HEK293T (cell line): ENCODE data around the gene ZNF729.

ENCODE experiments used
- BHLHE40 ChIP-seq: fragments of 450-650 bp; IDR thresholded peaks from 2 replicates; pipeline ENCODE4 v1.6.1; 2016; ENCODE audit warnings: mild to moderate bottlenecking, moderate library complexity, borderline replicate concordance
- ELF4 ChIP-seq: fragments of 450-650 bp; IDR thresholded peaks from 2 replicates; pipeline ENCODE4 v1.6.1; 2017; ENCODE audit warnings: antibody characterized with exemption
- FOXA1 ChIP-seq: fragments of 450-650 bp; IDR thresholded peaks from 2 replicates; pipeline ENCODE4 v1.6.1; 2016; ENCODE audit warnings: mild to moderate bottlenecking
- FOXM1 ChIP-seq: fragments of 450-650 bp; IDR thresholded peaks from 2 replicates; pipeline ENCODE4 v1.6.1; 2017; ENCODE audit warnings: mild to moderate bottlenecking, borderline replicate concordance
- HDGF ChIP-seq: fragments of 450-650 bp; IDR thresholded peaks from 2 replicates; pipeline ENCODE4 v1.6.1; 2017; ENCODE audit warnings: antibody characterized with exemption, borderline replicate concordance
- LEF1 ChIP-seq: fragments of 450-650 bp; IDR thresholded peaks from 2 replicates; pipeline ENCODE4 v1.6.1; 2017; ENCODE audit warnings: mild to moderate bottlenecking, borderline replicate concordance
- SP1 ChIP-seq: fragments of 450-650 bp; IDR thresholded peaks from 2 replicates; pipeline ENCODE4 v1.6.1; 2017
- SUZ12 ChIP-seq: fragments of 450-650 bp; IDR thresholded peaks from 2 replicates; pipeline ENCODE4 v1.6.1; 2016; ENCODE audit warnings: mild to moderate bottlenecking
- TARDBP ChIP-seq: fragments of 450-650 bp; IDR thresholded peaks from 2 replicates; pipeline ENCODE4 v1.6.1; 2016
- ZNF384 ChIP-seq: fragments of 450-650 bp; IDR thresholded peaks from 2 replicates; pipeline ENCODE4 v1.6.1; 2016

DNA sequence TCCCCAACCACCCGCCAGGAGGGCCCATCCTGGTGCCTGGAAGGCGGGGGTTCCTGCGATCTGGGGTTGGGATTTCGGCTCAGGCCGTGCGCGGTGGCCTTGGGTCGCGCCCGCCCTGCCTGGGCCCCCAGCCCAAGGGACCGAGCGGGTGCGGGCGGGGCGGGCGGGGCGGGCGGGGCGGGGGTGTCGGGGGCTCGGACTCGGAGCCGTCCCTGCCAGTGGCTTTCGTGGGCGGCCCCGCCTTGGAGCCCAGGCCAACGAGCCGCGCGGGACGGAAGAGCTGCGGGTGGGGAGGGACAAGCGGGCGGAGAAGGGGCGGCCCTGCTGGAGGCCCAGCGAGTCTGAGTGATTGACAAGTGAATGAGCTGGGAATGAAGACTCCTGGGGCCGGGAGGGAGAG is 24.6 kb upstream of the ZNF729 start:
- TF ChIP-seq FOXA1 (no peak), SUZ12 (no peak), BHLHE40 (no peak), HDGF (no peak), TARDBP (no peak), ELF4 (no peak), SP1 (no peak), ZNF384 (no peak), FOXM1 (no peak), LEF1 (no peak)
